Pancreas (tissue), 10 donors: ENCODE measurements around the gene ADH1A. TPM values are rescaled to one million over a fixed set of nuclear protein-coding genes. Genes with fewer than 3 reads are reported as not detected.
"Not testable (repeated sequence)": the region's sequence is repeated elsewhere in the genome, so short reads cannot be mapped to it uniquely, and the experiment has no call there.

Experiments used
- ATAC-seq, 4 donors: fragments of 200-7000 bp; cut with Tn5 transposase; one replicate each; pipeline versions ENCODE4 v1.8.0 to v1.9.1; 2020; ENCODE audit warnings: mild to moderate bottlenecking in 4 of 4, moderate library complexity in 4 of 4
- DNase-seq, 6 donors: peaks; one replicate each; pipeline ENCODE4 v3.0.0-alpha.2; 2020
- FAIRE-seq: peaks from 2 replicates; lab custom pipeline; 2012; peaks lifted over from hg19 to GRCh38; lab: Jason Lieb, UNC
- H3K27ac ChIP-seq, 4 donors: fragments of 200-600 bp; sonication (generic); 1 replicate in 3 of 4; 2 replicates in 1 of 4; pipeline versions ENCODE4 v1.5.0 to v1.8.0; 2020
- H3K27me3 ChIP-seq, 4 donors: fragments of 200-600 bp; one replicate each; pipeline ENCODE4 v1.8.0; 2021
- H3K36me3 ChIP-seq, 3 donors: fragments of 200-600 bp; sonication (generic) in 1 of 3; one replicate each; pipeline versions ENCODE4 v1.5.0 to v1.8.0; 2020 to 2021
- H3K4me1 ChIP-seq, 3 donors: fragments of 200-600 bp; one replicate each; pipeline ENCODE4 v1.8.0; 2021
- H3K4me3 ChIP-seq, 4 donors: fragments of 200-600 bp; sonication (generic) in 2 of 4; one replicate each; pipeline versions ENCODE4 v1.5.0 to v1.8.0; 2020 to 2021
- H3K9me3 ChIP-seq, 4 donors: fragments of 200-600 bp; one replicate each; pipeline ENCODE4 v1.8.0; 2021
- CTCF ChIP-seq, 4 donors: fragments of 200-600 bp; sonication (generic) in 3 of 4; IDR thresholded peaks; one replicate each; pipeline versions ENCODE4 v1.5.0 to v1.8.0; 2021; ENCODE audit warnings: antibody characterized with exemption in 4 of 4
- WGBS, 2 donors: extraction: QIAGEN DNeasy Blood & Tissue Kit; methylation state at CpG; one replicate each; pipeline ENCODE4 v1.1.7; 2013; 5-methylcytosine and 5-hydroxymethylcytosine counted together
- intact Hi-C, 3 donors: fragments of 100-400 bp; cut with DNase I; formaldehyde crosslinking; loops; one replicate each; pipeline versions ENCODE4 v1.11.1 to v1.14.2; 2022
- polyA plus RNA-seq, 2 donors: library from polyadenylated mRNA; stranded (reverse); fragments of 200-250 nt; gene quantifications; one replicate each; pipeline ENCODE4 v1.2.3, GENCODE V29; 2013
- total RNA-seq, 6 donors: library from RNA; stranded (reverse); fragmentation: NEBNext Ultra II Directional in 4 of 6; extraction: Animal tissue kit (Norgen Biotek cat#: 25700) in 4 of 6; gene quantifications; one replicate each; pipeline versions ENCODE4 v1.2.1 to v1.2.4, GENCODE V29; 2021 to 2023
- donor health status: healthy with polysubstance abuse.
- donor health status: DM: no; HTN: no; CAD: no; lungs with moderate emphysema.
- donor health status: DM: no; HTN: no; CAD: no.
- donor health status: control.
- donor health status: control.
- donor health status: Bipolar disorder and iron deficiency.
- donor health status: DM: yes; HTN: yes; CAD: no.
- donor health status: DM: no; HTN: no; CAD: no.
- donor health status: DM: no; HTN: no; CAD: no.
- donor health status: DM: yes; HTN: yes; CAD: no.

ADH1A gene
- total and polyA plus RNA-seq, 8 donors = 0.19 to 2.1 (median 0.64) TPM

GRCh38 chr4:99321241-99322191, 30.7 kb upstream of the ADH1A start, which contains the start of gene ADH1B:
ADH1B (minus strand) TSS chr4:99321401; CDS start chr4:99321331, 70 bp downstream.
- ATAC-seq (peak in 3 of 4 donors; percentile 29 to 59 (median 34)), DNase-seq (peak in 2 of 6 donors; percentile 21 to 23), FAIRE-seq (no peak)
- Histone ChIP-seq H3K36me3 (no peaks in the 10 kb centered on the region), H3K27me3 (no peaks in the 10 kb centered on the region), H3K9me3 (no peaks in the 10 kb centered on the region), H3K4me1 (peaks cover 6 to 14% (median 7%) of the 10 kb centered on the region in 3 donors), H3K4me3 (no peak within 1 kb of the TSS), H3K27ac (no peak within 1 kb of the TSS)
- TF ChIP-seq CTCF (IDR thresholded peaks at IDR 0.05) = no peak
- intact Hi-C loops = no loop called here
- WGBS, 2 donors = 25 to 27% methylated on average over 8 of the region's 8 CpGs

- intact Hi-C loops, H3K27me3 ChIP-seq, H3K4me1 ChIP-seq, H3K4me3 ChIP-seq, FAIRE-seq, H3K36me3 ChIP-seq, H3K27ac ChIP-seq, DNase-seq, ATAC-seq, H3K9me3 ChIP-seq: not testable (repeated sequence)
- 92 to 94% methylated on average over 8 of the region's 8 CpGs for WGBS, 2 donors
These were observed 27.0 kb upstream of the ADH1A start for GRCh38 chr4:99317811-99318210.

- H3K4me3 ChIP-seq = no peak overlapping the region
These were observed 26.6 kb upstream of the ADH1A start for GRCh38 chr4:99317354-99317753.

GRCh38 chr4:99315839-99316238, 25.1 kb upstream of the ADH1A start:
- no peak for ATAC-seq
- no peak for DNase-seq
- H3K4me3 ChIP-seq = no peak overlapping the region
- no peaks in the 10 kb centered on the region for H3K36me3 ChIP-seq
- WGBS, 2 donors = 82 to 85% methylated on average over 6 of the region's 6 CpGs
- no peak overlapping the region for H3K27ac ChIP-seq
- H3K4me1 ChIP-seq = peaks cover 0 to 2% (median 0%) of the 10 kb centered on the region in 3 donors
- no peaks in the 10 kb centered on the region for H3K9me3 ChIP-seq
- TF ChIP-seq CTCF (IDR thresholded peaks at IDR 0.05) = no peak
- intact Hi-C loops = no loop called here
- H3K27me3 ChIP-seq = no peaks in the 10 kb centered on the region
- FAIRE-seq = no peak

More at GRCh38 chr4:99317354-99317753, 26.6 kb upstream of the ADH1A start:
- FAIRE-seq (no peak), ATAC-seq (no peak), DNase-seq (no peak)
- peaks cover 0 to 7% (median 0%) of the 10 kb centered on the region in 3 donors for H3K4me1 ChIP-seq
- H3K9me3 ChIP-seq = no peaks in the 10 kb centered on the region
- H3K27me3 ChIP-seq = no peaks in the 10 kb centered on the region
- no peak overlapping the region for H3K27ac ChIP-seq
- intact Hi-C loops = no loop called here
- 86 to 87% methylated on average over 3 of the region's 3 CpGs for WGBS, 2 donors
- no peaks in the 10 kb centered on the region for H3K36me3 ChIP-seq
- TF ChIP-seq CTCF (IDR thresholded peaks at IDR 0.05) = no peak

GRCh38 chr4:99314211-99314610, 23.4 kb upstream of the ADH1A start:
- ATAC-seq = no peak
- no peak for DNase-seq
- Histone ChIP-seq H3K27me3 (no peaks in the 10 kb centered on the region), H3K36me3 (no peaks in the 10 kb centered on the region), H3K4me3 (no peak overlapping the region), H3K9me3 (no peaks in the 10 kb centered on the region), H3K27ac (no peak overlapping the region), H3K4me1 (no peaks in the 10 kb centered on the region)
- no peak for FAIRE-seq
- no peak for TF ChIP-seq CTCF (IDR thresholded peaks at IDR 0.05)
- WGBS, 2 donors = 79 to 85% methylated on average over 1 of the region's 1 CpG
- intact Hi-C loops = no loop called here
